Activated CD8-positive, alpha-beta T cell treated with anti-CD3 and anti-CD28 coated beads, Interleukin-2, amount 10 ng/mL, durations not matched to agents 7 days and 5 days (primary cell): Measurements from ENCODE around the gene IGFALS. TPM values are rescaled to one million over a fixed set of nuclear protein-coding genes. Genes with fewer than 3 reads are reported as not detected.

ENCODE experiments used
- ATAC-seq: fragments of 150-1000 bp; cut with Tn5 transposase; one replicate; pipeline ENCODE4 v1.10.0; 2021; ENCODE audit warnings: moderate library complexity
- CTCF ChIA-PET: fragments of 350-600 bp; sonication (Branson Sonifier 250); formaldehyde crosslinking; loops from one replicate; lab custom pipeline; 2021; ENCODE audit warnings: antibody characterized with exemption; lab: Charles Lee
- POLR2A ChIA-PET: fragments of 350-600 bp; sonication (Branson Sonifier 250); formaldehyde crosslinking; loops from one replicate; lab custom pipeline; 2021; ENCODE audit warnings: antibody characterized with exemption; lab: Charles Lee
- DNase-seq: peaks from one replicate; pipeline ENCODE4 v3.0.0-alpha.2; 2020
- H3K27ac Mint-ChIP-seq: one replicate; pipeline ENCODE4 v1.8.0; 2021; ENCODE audit warnings: mild to moderate bottlenecking, mixed read lengths
- H3K27me3 Mint-ChIP-seq: one replicate; pipeline ENCODE4 v1.8.0; 2021; ENCODE audit warnings: low read depth, mixed read lengths
- H3K36me3 Mint-ChIP-seq: one replicate; pipeline ENCODE4 v1.8.0; 2021; ENCODE audit warnings: low read depth, mixed read lengths
- H3K4me1 Mint-ChIP-seq: one replicate; pipeline ENCODE4 v1.8.0; 2021; ENCODE audit warnings: low read depth, mixed read lengths
- H3K4me3 Mint-ChIP-seq: one replicate; pipeline ENCODE4 v1.8.0; 2021; ENCODE audit warnings: mild to moderate bottlenecking, mixed read lengths
- H3K9me3 Mint-ChIP-seq: one replicate; pipeline ENCODE4 v1.8.0; 2022; ENCODE audit warnings: mixed read lengths; ENCODE audit not compliant: insufficient read depth
- total RNA-seq, 2 experiments: library from RNA; stranded (reverse); gene quantifications; one replicate each; pipeline ENCODE4 v1.2.3, GENCODE V29; 2021

Gene IGFALS
- total RNA-seq, 2 experiments from 2014 or later = 0.13 TPM; not detected in 1

- POLR2A ChIA-PET = no interaction called here
These were observed 14.2 kb downstream of the IGFALS start for GRCh38 chr16:1779234-1779701.

GRCh38 chr16:1778200-1779179, 15.0 kb downstream of the IGFALS start:
- Mint-ChIP-seq H3K4me3 (no peak overlapping the region), H3K27ac (no peak overlapping the region), H3K27me3 (no peaks in the 10 kb centered on the region), H3K4me1 (peaks cover 26% of the 10 kb centered on the region), H3K36me3 (peaks cover 8% of the 10 kb centered on the region), H3K9me3 (no peaks in the 10 kb centered on the region)
- POLR2A ChIA-PET = no interaction called here
- ATAC-seq = no peak
- CTCF ChIA-PET = no interaction called here
- no peak for DNase-seq

More at GRCh38 chr16:1779234-1779701, 14.2 kb downstream of the IGFALS start:
- Mint-ChIP-seq H3K27me3 (no peaks in the 10 kb centered on the region), H3K4me1 (peaks cover 33% of the 10 kb centered on the region), H3K27ac (no peak overlapping the region), H3K4me3 (no peak overlapping the region), H3K36me3 (peaks cover 8% of the 10 kb centered on the region), H3K9me3 (no peaks in the 10 kb centered on the region)
- ATAC-seq (no peak), DNase-seq (no peak)
- CTCF ChIA-PET = no interaction called here

GRCh38 chr16:1777375-1778199, 15.9 kb downstream of the IGFALS start:
- peaks cover 5% of the 10 kb centered on the region for H3K36me3 Mint-ChIP-seq
- H3K27me3 Mint-ChIP-seq = no peaks in the 10 kb centered on the region
- no peak overlapping the region for H3K4me3 Mint-ChIP-seq
- H3K27ac Mint-ChIP-seq = no peak overlapping the region
- peaks cover 22% of the 10 kb centered on the region for H3K4me1 Mint-ChIP-seq
- no peak for ATAC-seq
- ChIA-PET POLR2A (no interaction called here), CTCF (no interaction called here)
- no peak for DNase-seq
- no peaks in the 10 kb centered on the region for H3K9me3 Mint-ChIP-seq

- DNase-seq (no peak), ATAC-seq (no peak)
- Mint-ChIP-seq H3K27me3 (no peaks in the 10 kb centered on the region), H3K36me3 (peaks cover 11% of the 10 kb centered on the region), H3K4me3 (no peak overlapping the region), H3K9me3 (no peaks in the 10 kb centered on the region), H3K4me1 (peaks cover 22% of the 10 kb centered on the region), H3K27ac (no peak overlapping the region)
- CTCF ChIA-PET = no interaction called here
- POLR2A ChIA-PET = interaction anchor here (0.6 kb wide), 1 partner anchor 118 kb away, joined by 3 read pairs; no protein-coding TSS in a partner anchor
These were observed 16.5 kb downstream of the IGFALS start for GRCh38 chr16:1776991-1777374.

- H3K4me3 Mint-ChIP-seq = no peak overlapping the region
- H3K27ac Mint-ChIP-seq = no peak overlapping the region
These were observed 16.9 kb downstream of the IGFALS start for GRCh38 chr16:1776672-1776955.

GRCh38 chr16:1775846-1776671, 17.4 kb downstream of the IGFALS start:
- H3K4me3 Mint-ChIP-seq = no peak overlapping the region
- ChIA-PET POLR2A (interaction anchor here (0.6 to 2.4 kb wide), 2 partner anchors 70 to 117 kb away, joined by 3 to 11 read pairs; partner anchors contain the start of gene MAPK8IP3), CTCF (no interaction called here)
- H3K27ac Mint-ChIP-seq = no peak overlapping the region
- H3K27me3 Mint-ChIP-seq = no peaks in the 10 kb centered on the region
- ATAC-seq (no peak), DNase-seq (no peak)
- peaks cover 16% of the 10 kb centered on the region for H3K4me1 Mint-ChIP-seq
- H3K9me3 Mint-ChIP-seq = no peaks in the 10 kb centered on the region
- H3K36me3 Mint-ChIP-seq = peaks cover 11% of the 10 kb centered on the region

More at GRCh38 chr16:1776672-1776955, 16.9 kb downstream of the IGFALS start:
- ChIA-PET CTCF (no interaction called here), POLR2A (interaction anchor here (0.6 kb wide), 1 partner anchor 117 kb away, joined by 3 read pairs; no protein-coding TSS in a partner anchor)
- no peak for ATAC-seq
- Mint-ChIP-seq H3K36me3 (peaks cover 12% of the 10 kb centered on the region), H3K4me1 (peaks cover 22% of the 10 kb centered on the region), H3K9me3 (no peaks in the 10 kb centered on the region), H3K27me3 (no peaks in the 10 kb centered on the region)
- no peak for DNase-seq

- ATAC-seq (no peak), DNase-seq (no peak)
- Mint-ChIP-seq H3K27me3 (no peaks in the 10 kb centered on the region), H3K4me3 (peak overlapping the region; percentile 43), H3K27ac (no peak overlapping the region), H3K4me1 (peaks cover 15% of the 10 kb centered on the region), H3K9me3 (no peaks in the 10 kb centered on the region), H3K36me3 (peaks cover 15% of the 10 kb centered on the region)
- ChIA-PET CTCF (interaction anchor here (1.4 to 4.8 kb wide), 2 partner anchors 7 to 154 kb away, joined by 3 to 41 read pairs; partner anchors contain the start of genes NUBP2 and SPSB3), POLR2A (interaction anchor here (2.4 kb wide), 1 partner anchor 69 kb away, joined by 11 read pairs; the partner anchor contains the start of gene MAPK8IP3)
These were observed 18.3 kb downstream of the IGFALS start for GRCh38 chr16:1775006-1775845.

GRCh38 chr16:1774448-1774780, 19.1 kb downstream of the IGFALS start:
- ChIA-PET POLR2A (interaction anchor here (2.4 to 4.7 kb wide), 2 partner anchors 9 to 68 kb away, joined by 11 to 39 read pairs; partner anchors contain the start of genes MAPK8IP3, NUBP2 and SPSB3), CTCF (interaction anchor here (1.4 to 4.8 kb wide), 4 partner anchors 8 to 366 kb away, joined by 3 to 41 read pairs (median 6); partner anchors contain the start of genes MAPK8IP3, NUBP2 and SPSB3)
- H3K4me3 Mint-ChIP-seq = peak overlapping the region; percentile 99
- no peak overlapping the region for H3K27ac Mint-ChIP-seq
- no peak for ATAC-seq
- peaks cover 17% of the 10 kb centered on the region for H3K4me1 Mint-ChIP-seq
- H3K27me3 Mint-ChIP-seq = no peaks in the 10 kb centered on the region
- DNase-seq = no peak
- H3K36me3 Mint-ChIP-seq = peaks cover 18% of the 10 kb centered on the region
- no peaks in the 10 kb centered on the region for H3K9me3 Mint-ChIP-seq

- Mint-ChIP-seq H3K27me3 (no peaks in the 10 kb centered on the region), H3K36me3 (peaks cover 20% of the 10 kb centered on the region), H3K4me3 (peak overlapping the region; percentile 99), H3K9me3 (no peaks in the 10 kb centered on the region), H3K27ac (peak overlapping the region; percentile 84), H3K4me1 (peaks cover 17% of the 10 kb centered on the region)
- ChIA-PET POLR2A (interaction anchor here (1.8 to 4.7 kb wide), 3 partner anchors 9 to 96 kb away, joined by 5 to 39 read pairs (median 11); partner anchors contain the start of genes JPT2, MAPK8IP3, NUBP2 and SPSB3), CTCF (interaction anchor here (1.4 to 4.8 kb wide), 4 partner anchors 9 to 366 kb away, joined by 3 to 41 read pairs (median 6); partner anchors contain the start of genes MAPK8IP3, NUBP2 and SPSB3)
- DNase-seq (peak; percentile 44), ATAC-seq (peak; percentile 4)
These were observed 19.6 kb downstream of the IGFALS start for GRCh38 chr16:1773703-1774447.
